Measurements from ENCODE around the gene SLIT3. TPM values are rescaled to one million over a fixed set of nuclear protein-coding genes. Genes with fewer than 3 reads are reported as not detected.

SLIT3 gene
- total and polyA plus RNA-seq, 2 experiments from 2014 or later, result 0.59 to 0.71 TPM

DNA sequence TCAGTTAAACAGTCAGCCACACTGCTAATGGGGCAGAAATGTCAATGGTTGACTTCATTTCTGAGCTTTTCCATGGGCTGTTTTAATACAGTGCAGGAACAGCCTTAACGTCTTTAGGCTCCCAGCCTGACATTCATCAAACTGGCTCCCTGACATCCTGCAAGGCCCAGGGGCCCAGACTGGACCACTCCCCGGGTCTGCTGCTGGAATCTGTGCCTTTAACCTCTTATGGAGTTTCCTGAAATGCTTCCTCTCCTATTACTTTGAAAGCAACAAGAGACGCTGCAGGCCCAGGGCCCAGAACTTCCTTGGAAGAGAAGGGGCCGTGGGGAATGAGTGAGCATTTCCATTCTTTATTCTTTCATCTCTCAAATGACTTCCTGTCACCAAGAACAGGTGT lies 504.9 kb downstream of the SLIT3 start:
- Histone ChIP-seq H3K36me3 (ENCODE audit: insufficient read depth) (no peaks in the 10 kb centered on the region), H3K27ac (ENCODE audit: low read depth) (no peak overlapping the region), H2AFZ (no peak overlapping the region), H3K9me2 (ENCODE audit: insufficient read depth) (peaks cover 5% of the 10 kb centered on the region), H3K4me2 (no peak overlapping the region), H3F3A (replicated peaks; ENCODE audit: low read depth) (no peaks in the 10 kb centered on the region), H3K4me1 (ENCODE audit: insufficient read depth) (peaks cover 5% of the 10 kb centered on the region; the same call in 1 of the 2 replicates), H4K20me1 (replicated peaks; ENCODE audit: insufficient read depth) (no peaks in the 10 kb centered on the region), H3K79me2 (replicated peaks; ENCODE audit: insufficient read depth) (no peaks in the 10 kb centered on the region), H3K4me3 (no peak overlapping the region), H3K27me3 (ENCODE audit: insufficient read depth) (no peaks in the 10 kb centered on the region)
- Mint-ChIP-seq H3K27ac (no peak overlapping the region), H3K4me3 (no peak overlapping the region), H3K4me1 (peaks cover 19% of the 10 kb centered on the region), H3K27me3 (ENCODE audit: insufficient read depth, low read depth, poor library complexity) (peaks cover 2% of the 10 kb centered on the region), H3K9me3 (no peaks in the 10 kb centered on the region), H3K36me3 (ENCODE audit: low read depth) (no peaks in the 10 kb centered on the region)
- no peak for DNase-seq (ENCODE audit: low spot score)
- no peak for ATAC-seq
- TF ChIP-seq ZNF462 (CRISPR knock-in tag; IDR thresholded peaks at IDR 0.05), result no peak
- no peak for TF ChIP-seq ZNF114 (CRISPR knock-in tag; IDR thresholded peaks at IDR 0.05)
- no peak for TF ChIP-seq NANOG (IDR thresholded peaks at IDR 0.05; ENCODE audit: borderline replicate concordance)
- TF ChIP-seq, protein P1, sequence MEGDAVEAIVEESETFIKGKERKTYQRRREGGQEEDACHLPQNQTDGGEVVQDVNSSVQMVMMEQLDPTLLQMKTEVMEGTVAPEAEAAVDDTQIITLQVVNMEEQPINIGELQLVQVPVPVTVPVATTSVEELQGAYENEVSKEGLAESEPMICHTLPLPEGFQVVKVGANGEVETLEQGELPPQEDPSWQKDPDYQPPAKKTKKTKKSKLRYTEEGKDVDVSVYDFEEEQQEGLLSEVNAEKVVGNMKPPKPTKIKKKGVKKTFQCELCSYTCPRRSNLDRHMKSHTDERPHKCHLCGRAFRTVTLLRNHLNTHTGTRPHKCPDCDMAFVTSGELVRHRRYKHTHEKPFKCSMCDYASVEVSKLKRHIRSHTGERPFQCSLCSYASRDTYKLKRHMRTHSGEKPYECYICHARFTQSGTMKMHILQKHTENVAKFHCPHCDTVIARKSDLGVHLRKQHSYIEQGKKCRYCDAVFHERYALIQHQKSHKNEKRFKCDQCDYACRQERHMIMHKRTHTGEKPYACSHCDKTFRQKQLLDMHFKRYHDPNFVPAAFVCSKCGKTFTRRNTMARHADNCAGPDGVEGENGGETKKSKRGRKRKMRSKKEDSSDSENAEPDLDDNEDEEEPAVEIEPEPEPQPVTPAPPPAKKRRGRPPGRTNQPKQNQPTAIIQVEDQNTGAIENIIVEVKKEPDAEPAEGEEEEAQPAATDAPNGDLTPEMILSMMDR (conservative IDR thresholded peaks at IDR 0.05; ENCODE audit: low read depth in 2 of 2), result no peak
- TF ChIP-seq ZNF331 (CRISPR knock-in tag; IDR thresholded peaks at IDR 0.05; ENCODE audit: low read depth), result no peak
- TF ChIP-seq EZH2 (IDR thresholded peaks at IDR 0.05; ENCODE audit: low read depth, unreplicated experiment), result no peak
- no peak for TF ChIP-seq POLR2AphosphoS5 (IDR thresholded peaks at IDR 0.05; ENCODE audit: low read depth)
- TF ChIP-seq JUNB (IDR thresholded peaks at IDR 0.05; ENCODE audit: unreplicated experiment), result no peak
- TF ChIP-seq STAT1 (IDR thresholded peaks at IDR 0.05; ENCODE audit: unreplicated experiment), result no peak
- TF ChIP-seq CREB1 (CRISPR knock-in tag; IDR thresholded peaks at IDR 0.05; ENCODE audit: low read depth), result no peak
- TF ChIP-seq EZH2phosphoT487 (IDR thresholded peaks at IDR 0.05; ENCODE audit: unreplicated experiment), result no peak
- TF ChIP-seq REST (IDR thresholded peaks at IDR 0.05; ENCODE audit: unreplicated experiment), result no peak

All from GM23338 (cell line).